ENCODE data around the gene GMPPB.
A peak's percentile ranks its signal among the peaks of the same experiment; 100 is the strongest.

GMPPB gene

DNA sequence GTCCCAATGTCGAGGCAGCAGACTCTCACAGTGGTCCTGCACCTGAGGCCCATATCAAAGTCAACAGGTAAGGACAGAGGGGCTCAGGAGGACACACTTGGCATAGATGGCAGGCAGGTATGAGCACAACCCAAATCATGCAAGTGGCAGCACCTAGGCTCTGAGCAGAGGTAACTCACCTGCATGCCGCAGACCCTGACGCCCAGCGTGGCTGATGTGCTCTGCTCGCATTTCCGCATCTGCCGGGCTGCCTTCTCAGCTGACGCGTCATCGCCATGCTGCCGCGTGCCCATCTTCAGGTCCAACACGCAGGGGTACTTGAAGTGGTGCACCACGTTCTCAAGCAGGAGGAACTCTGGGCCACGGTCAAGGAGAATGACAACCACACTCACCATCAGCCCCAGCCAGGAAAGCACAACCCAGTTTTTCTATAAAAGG, 4.2 kb upstream of the GMPPB start:
- DNase-seq = no peak

DNA sequence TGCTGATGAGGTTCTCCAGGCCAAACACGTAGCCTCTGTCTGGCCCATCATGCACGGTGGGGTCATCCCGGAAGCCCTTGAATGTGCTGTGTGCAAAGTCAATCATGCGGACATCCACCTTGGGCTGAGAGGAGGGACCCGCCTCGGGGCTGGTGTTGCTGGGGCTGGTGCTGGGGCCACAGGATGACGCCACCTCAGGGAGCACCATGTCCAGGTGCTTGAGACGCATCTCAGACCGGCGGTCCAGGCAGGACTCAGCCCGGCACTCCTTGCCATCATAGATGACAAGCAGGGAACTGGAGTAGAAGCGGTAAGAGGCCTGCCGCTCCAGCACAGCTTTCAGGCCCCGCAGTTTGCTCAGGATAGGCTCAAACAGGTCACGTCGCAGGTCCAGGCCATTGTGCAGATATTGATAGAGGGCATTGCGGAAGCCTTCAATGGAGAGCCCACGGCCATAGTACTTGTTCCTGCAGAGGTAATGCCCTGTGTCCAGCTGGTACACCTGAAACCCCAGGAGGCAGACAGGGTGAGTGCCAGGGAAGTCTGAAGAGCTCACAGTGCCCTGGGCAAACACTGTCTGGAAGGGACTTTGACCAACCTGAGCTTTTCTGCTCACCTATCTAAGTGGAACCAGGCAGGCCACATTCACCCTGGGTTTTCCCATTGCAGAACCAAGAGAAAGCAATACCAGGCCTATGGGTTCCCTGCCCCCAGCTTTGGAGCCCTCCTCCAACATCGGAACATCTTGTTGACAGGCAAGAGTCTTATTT, 3.6 kb upstream of the GMPPB start:
- DNase-seq = no peak

- DNase-seq = no peak
Measured at GRCh38 chr3:49725906-49726681, 2.3 kb upstream of the GMPPB start.

DNA sequence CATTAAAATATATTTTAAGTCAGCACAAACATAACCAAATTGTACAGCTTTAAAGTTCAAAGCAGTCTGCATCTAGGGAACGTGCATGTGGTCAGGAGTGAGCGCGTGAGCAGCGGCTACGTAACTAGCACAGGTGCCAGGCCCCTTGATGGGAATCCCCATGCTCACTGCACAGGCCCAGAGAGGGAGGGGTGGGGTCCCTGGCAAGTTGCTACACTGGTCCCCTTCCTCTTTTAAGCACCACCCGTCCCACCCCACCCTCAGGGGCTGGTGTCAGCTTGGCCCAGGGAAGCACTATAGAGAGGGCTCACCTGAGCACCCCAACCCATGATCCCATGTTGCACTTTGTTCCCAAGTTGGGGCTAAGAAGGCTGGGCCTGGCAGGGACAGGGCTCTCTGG, 835 bp upstream of the GMPPB start:
- DNase-seq = peak in 1 of 4 experiments; percentile 9

DNA sequence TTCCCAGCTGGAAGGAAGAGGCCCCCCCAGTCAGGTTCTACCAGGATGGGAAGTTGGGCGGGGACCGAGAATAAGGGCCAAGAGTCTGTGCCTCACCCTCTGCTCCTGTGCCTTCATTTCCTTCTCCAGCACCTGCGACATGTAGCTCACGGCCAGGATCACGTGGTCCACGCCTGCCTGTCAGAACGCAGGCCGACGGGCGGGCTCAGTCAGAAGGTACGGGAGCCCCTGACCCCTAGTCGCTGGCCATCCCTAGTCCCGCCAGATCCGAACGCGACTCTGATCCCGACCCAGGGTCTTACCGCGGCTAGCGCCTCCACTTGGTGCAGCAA, 489 bp downstream of the GMPPB start:
- DNase-seq = peak; percentile 43 to 71 (median 54)

DNA sequence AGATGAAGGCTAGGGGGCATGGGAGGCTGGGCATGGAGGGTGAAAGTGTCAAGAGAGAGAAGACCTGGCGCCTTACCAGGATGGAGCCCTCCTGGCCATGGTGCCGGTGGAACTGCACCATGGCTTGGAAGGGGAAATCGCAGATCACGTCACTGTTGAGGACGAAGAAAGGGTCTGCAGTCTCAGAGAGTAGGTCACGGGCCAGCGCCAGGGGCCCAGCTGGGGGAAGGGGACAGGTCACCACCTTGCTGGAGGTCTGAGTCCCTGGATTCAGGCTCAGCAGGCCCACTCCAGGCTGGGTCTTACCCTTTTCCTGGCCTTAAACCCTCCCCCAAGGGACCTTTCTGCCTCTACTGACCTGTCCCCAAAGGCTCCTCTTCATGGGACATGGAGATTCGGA, 855 bp downstream of the GMPPB start:
- no peak for DNase-seq

DNA sequence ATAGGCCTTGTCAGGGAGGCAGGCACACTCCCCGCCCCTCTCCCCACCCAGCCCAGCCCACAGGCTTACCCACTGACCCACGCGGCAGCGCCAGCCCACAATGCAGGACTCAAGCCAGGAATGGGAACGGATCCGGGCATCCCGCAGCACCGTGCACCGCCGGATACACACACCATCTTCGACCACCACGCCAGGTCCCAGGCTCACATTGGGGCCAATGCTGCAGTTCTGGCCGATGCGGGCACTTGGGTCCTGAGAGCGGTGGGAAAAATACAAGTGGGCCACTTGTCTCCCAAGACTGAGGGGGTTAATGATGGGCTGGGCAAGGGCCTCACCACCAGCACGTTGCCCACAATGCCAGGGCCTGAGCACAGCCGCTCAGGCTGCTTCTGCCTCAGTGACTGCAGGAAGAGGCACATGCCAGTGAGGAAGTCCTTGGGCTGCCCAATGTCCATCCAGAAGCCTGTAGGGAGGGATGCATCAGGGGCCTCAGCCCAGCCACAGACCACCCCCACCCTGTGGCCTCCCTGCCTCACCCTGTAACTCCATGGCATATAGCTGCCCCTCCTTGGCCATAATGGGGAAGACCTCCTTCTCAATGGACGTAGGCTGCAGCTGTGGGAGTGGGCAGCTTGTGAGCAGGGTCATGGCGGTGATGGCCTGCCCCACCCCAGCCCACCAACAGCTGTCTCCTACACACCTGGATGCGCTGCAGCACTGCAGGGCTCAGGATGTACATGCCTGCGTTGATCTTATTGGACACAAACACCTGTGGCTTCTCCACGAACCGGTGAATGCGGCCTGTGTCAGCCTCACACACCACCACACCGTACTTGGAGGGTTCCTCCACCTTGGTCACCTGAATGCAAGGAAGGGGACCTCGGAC, 1.6 kb downstream of the GMPPB start:
- no peak for DNase-seq

- DNase-seq = no peak
Measured at GRCh38 chr3:49721596-49721895, 2.2 kb downstream of the GMPPB start.

DNA sequence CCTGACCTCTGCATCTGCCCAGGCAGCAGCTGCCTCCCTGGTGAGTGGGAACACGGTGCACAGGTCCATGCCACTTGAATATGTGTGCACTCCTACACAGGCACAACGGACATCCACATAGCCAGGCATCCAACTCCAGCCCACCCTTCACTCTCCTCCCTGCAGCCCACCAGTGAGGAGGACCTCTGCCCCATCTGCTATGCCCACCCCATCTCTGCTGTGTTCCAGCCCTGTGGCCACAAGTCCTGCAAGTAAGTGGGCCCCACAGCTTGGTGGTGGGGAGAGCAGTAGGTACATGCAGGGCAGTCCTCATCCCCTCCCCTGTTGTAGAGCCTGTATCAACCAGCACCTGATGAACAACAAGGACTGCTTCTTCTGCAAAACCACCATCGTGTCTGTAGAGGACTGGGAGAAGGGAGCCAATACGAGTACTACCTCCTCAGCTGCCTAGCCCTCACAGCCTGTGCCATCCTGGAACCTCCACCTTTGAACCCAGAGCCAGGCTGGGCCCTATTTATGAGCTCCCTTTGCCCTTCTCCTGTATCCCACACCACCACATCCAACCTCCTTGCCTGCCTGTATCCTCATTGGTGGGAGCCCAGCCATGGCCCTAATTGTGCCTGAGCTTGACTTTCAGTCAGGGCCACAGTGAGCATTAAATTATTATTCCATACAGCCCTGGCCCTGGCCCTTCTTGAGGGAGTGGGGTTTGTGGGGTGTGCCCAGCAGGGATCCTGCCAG, 2.7 kb downstream of the GMPPB start:
- DNase-seq = no peak

GRCh38 chr3:49719214-49719884, 4.4 kb downstream of the GMPPB start, which contains the start of gene AMIGO3:
Gene AMIGO3 (minus strand): TSS chr3:49719684. CDS start chr3:49719465, 219 bp downstream.
- peak; percentile 95 to 98 (median 96) for DNase-seq

DNA sequence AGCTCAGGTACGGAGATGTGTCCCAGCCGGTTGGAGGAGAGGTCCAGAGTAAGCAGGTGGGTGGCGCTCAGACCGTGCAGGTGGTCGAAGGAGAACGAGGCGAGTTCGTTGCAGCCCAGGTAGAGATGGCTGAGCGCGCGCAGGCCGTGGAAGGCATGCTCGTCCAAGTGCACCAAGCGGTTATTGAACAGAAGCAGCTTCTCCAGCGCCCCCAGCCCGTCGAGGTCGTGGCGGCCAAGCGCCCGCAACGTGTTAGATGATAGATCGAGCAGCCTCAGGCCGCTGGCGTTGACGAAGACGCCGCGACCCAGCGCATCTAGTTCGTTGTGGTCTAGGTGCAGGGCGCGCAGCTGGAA, 4.9 kb downstream of the GMPPB start:
- peak in 2 of 4 experiments; percentile 12 to 26 for DNase-seq

GRCh38 chr3:49717959-49718857, 5.5 kb downstream of the GMPPB start:
- no peak for DNase-seq

- DNase-seq = no peak
Measured at GRCh38 chr3:49717211-49717958, 6.4 kb downstream of the GMPPB start.

DNA sequence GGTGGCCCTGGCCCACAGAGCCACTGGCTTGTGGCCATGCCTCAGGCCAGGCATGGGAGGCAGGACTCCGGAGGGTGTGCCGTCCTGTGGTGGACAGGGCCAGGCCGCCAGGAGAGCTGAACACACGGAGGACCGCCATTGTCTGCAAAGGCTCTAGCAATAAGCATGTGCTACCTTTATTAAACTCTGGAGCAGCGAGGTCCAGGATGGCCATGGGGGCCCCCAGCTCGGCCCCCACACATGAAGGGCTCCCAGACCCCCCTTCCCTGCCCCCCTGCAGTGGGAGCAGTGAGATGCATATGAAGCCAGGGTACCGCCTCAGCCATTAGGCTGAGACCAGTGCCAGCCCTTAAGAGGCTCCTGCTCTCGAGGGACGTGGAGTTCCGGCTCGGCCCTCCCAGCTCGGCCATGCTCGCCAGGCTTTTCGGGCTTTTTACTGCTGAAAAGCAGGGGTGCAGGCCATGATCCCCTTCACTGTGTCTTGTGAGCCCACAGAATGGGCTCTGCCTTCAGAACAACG, 7.0 kb downstream of the GMPPB start:
- DNase-seq = no peak

DNA sequence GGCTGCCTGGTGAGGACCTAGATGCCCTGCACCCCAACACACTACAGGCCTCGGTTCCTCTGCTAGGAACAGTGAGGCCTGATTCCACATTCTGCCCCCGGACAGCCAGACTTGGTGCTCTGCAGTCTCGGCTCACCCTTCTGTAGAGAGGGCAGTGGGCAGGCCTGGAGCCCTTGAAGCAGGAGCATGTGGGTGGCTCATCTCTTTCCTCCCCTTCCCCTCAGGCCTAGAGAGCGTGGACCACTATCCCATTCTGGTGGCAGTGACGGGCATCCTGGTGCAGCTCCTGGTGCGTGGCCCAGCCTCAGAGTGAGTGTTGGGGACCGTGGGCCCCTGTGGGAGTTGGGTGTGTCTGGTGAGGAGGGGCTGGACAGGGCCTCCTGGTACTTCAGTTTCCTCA, 7.6 kb downstream of the GMPPB start:
- no peak for DNase-seq

DNA sequence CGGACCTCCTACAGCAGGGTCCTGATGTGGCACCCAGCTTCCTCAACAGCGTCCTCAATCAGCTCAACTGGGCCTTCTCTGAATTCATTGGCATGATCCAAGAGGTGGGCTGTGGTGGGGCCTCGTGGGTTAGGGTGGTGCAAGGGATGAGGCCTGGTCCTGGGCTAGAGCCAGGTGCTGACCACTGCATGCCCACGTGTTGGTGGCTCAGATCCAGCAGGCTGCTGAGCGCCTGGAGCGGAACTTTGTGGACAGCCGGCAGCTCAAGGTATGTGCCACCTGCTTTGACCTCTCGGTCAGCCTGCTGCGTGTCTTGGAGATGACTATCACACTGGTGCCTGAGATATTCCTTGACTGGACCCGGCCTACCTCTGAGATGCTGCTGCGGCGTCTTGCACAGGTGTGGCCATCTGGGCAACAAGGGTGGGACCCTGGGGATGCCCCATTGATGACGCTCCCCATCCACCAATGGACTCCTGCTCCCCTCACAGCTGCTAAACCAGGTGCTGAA, 8.1 kb downstream of the GMPPB start:
- DNase-seq = no peak

DNA sequence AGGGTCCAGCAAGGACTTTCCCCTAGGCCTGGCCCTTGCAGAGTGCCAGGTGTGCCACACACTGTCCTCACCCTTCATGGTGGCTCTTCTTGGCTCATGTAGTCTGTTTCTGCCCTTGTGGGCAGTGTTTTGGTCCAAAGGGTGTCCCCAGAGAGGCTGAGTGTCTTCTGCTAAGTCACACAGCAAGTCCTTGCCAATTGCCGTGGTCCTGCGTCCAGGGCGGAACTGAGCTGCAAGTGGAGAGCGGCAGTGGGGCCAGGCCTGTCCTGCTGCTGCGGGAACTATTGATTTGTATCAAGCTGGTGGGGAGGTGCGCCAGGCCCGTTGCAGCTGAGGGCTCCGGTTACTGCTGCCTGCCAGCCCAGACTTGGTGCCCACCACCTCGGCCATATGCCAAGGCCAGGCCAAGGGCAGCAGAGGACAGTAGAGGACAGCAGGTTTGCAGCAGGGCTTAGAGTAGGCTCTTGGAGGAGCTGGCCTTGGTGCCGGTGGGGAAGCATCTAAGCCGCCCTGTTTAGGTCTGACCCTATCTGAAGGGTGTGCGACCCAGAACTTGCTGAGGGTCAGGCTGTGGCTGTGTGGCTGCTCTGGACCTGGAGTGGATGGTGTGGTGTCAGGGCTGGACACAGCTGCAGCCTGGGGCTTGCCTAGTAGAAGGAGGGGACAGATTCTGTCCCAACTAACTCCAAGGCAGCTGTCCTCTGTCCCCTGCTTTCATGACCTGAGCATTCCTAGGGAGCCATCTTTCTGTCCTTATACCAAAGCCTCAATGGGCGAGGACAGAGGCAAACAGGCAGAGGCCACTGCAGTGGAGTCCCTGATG, 8.8 kb downstream of the GMPPB start:
- DNase-seq = no peak

- no peak for DNase-seq
Measured at GRCh38 chr3:49713336-49714105, 10.2 kb downstream of the GMPPB start.
